A673 (cell line): ENCODE results near the gene MAZ.

ENCODE experiments used
- EZH2 ChIP-seq: fragments of 200-600 bp; sonication (generic); IDR thresholded peaks from 2 replicates; pipeline ENCODE4 v1.6.1; 2017; ENCODE audit warnings: borderline replicate concordance, low read depth, mild to moderate bottlenecking, mixed read lengths, antibody characterized with exemption, low read length; ENCODE audit not compliant: poor library complexity, severe bottlenecking
- TF ChIP-seq, protein P1 (sequence below): fragments of 300-800, 200-600 bp; sonication (generic); conservative IDR thresholded peaks from 2 replicates; pipeline ENCODE4 v1.5.1; 2017; ENCODE audit warnings: low read depth, mild to moderate bottlenecking, antibody characterized with exemption, low read length, moderate library complexity, mixed read lengths

DNA sequence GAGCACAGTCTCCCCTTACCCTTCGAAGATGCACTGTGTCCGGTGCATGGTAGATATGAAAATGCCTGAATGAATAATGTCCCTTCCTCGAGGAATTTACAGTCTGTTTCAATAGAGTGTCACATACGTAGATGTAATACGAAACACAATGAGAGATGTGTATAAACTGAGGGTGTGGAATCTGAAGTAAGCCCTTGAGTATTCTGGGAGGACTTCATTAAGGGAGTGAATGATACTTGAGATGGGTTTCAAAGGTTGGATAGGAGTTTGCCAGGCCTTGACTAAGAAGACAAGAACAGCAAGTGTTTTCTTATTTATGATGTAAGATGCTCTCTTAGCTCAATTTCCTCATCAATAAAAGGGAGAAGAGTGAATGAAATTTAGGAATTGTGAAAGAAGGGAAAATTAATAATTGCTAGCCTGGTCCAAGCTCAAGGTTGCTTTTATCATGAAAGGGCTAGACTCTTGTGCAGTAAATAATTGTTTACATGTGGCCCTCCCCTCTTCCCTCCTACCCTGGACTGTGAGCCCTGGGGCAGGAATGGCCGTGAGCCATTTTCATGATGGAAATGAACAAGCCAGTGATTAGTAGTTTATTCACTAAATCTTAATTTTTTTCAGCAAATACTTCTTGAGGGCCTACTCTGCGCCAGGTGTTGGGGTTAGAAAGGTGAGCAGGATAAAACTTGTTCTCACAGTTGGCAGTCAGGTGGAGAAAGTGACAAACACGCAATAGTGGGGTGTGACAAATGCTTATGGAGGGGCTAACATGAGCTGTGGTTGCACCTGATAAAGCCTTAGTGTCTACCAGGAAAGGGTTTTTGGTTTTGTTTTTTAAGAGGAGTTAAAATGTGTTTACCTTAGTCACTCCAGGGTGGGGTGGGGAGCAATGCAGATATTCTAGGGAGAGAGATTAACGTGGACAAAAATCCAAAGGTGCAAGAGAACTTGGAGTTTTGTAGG is 14.2 kb upstream of the MAZ start:
- TF ChIP-seq, protein P1, sequence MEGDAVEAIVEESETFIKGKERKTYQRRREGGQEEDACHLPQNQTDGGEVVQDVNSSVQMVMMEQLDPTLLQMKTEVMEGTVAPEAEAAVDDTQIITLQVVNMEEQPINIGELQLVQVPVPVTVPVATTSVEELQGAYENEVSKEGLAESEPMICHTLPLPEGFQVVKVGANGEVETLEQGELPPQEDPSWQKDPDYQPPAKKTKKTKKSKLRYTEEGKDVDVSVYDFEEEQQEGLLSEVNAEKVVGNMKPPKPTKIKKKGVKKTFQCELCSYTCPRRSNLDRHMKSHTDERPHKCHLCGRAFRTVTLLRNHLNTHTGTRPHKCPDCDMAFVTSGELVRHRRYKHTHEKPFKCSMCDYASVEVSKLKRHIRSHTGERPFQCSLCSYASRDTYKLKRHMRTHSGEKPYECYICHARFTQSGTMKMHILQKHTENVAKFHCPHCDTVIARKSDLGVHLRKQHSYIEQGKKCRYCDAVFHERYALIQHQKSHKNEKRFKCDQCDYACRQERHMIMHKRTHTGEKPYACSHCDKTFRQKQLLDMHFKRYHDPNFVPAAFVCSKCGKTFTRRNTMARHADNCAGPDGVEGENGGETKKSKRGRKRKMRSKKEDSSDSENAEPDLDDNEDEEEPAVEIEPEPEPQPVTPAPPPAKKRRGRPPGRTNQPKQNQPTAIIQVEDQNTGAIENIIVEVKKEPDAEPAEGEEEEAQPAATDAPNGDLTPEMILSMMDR = no peak
- TF ChIP-seq EZH2 = no peak
